ENCODE results near the gene FABP6. TPM values are rescaled to one million over a fixed set of nuclear protein-coding genes. Genes with fewer than 3 reads are reported as not detected.
"Not testable (repeated sequence)": the region's sequence is repeated elsewhere in the genome, so short reads cannot be mapped to it uniquely, and the experiment has no call there.

FABP6 gene
- not detected for total RNA-seq

- no peak for DNase-seq
Measured at GRCh38 chr5:160229190-160229742, at the start of gene FABP6. TSS of gene FABP6 (plus strand) at chr5:160229506. CDS start at chr5:160229558, 52 bp downstream.

DNA sequence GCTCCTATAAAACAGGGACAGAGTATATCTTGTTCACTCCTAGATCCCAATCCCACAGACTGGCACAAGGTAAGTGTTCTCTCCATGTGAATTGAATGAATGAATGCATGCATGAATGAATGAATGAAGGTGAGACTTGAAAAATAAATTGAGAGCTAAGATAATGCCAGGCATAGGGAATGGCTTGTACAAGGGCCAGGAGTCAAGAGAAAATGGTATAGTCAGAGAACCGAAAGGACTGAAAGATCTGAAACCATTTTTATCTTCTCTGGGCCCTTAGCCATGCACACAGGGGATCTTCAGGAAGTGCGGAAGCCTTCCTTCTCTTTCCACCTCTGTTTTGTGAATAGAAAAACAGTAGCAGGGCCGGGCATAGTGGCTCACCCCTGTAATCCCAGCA is 48.4 kb upstream of the FABP6 start:
- DNase-seq: no peak

- DNase-seq: no peak
Measured at GRCh38 chr5:160181965-160182622, 47.2 kb upstream of the FABP6 start.

DNA sequence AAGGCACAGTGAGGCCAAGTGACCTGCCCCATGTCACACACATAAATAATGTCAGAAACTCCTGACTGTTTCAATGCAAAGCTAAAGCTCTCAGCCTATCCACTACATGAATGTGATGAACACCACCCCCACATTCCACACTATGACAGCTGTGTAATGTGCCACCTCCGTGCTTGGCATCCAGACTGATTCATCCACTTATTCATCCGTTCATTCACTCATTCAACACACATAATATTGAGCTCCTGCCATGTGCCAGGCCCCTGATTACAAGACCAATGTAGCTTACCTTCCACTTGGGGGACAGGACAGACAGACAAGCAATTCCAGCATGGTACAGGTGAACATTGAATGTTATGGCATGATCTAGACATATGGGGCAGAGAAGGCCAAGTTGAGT is 46.2 kb upstream of the FABP6 start:
- DNase-seq: no peak

DNA sequence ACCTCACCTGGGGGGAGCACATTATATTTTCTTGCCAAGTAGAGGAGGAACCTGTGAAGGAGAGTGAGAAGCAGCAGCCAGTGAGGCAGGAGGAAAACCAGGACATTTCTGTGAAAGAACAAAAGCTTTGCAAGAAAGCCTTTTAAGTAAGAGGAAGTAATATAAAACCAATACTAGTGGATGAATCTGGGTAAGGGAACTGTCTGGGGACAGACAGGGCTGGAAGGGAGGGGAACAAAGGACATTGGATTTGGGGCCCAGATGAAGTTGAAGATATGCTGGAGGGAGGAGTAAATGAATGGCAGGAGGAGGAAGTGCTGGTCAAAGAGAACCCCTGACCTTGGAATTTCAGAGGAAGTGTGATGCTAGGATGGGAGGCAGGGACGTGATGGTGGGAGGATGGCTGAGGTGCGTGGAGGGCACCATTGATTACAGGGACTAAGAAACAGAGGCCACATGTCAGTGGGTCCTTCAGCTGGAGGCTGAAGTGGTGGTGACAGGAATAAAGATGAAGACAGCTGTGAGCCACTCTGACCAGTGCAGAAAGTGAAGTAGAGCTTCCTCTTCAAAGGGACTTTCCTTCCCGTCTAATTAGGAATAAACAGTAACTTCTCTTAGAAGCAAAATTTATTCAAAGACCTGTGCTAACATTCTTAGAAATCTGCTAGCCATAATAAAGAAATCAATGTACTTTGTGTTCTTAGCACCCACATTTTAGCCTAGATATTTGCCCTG is 43.5 kb upstream of the FABP6 start:
- DNase-seq: no peak

GRCh38 chr5:160186480-160186879 is 42.8 kb upstream of the FABP6 start:
- DNase-seq: no peak

DNA sequence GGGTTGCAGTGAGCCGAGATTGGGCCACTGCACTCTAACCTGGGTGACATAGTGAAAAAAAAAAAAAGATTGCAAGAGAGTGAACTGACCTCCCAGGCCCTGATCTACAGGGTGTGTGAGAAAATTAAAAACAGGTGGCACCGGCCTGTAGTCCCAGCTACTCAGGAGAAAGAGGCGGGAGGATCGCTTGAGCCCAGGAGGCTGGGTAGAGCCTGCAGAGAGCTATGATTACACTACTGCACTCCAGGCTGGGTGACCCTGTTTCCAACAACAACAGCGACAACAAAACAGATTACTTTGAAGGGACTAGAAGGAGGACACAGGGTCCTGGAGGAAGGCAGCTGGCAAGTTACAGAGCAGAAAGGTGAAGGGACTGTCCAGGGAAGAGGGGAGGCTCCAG is 42.2 kb upstream of the FABP6 start:
- no peak for DNase-seq

DNA sequence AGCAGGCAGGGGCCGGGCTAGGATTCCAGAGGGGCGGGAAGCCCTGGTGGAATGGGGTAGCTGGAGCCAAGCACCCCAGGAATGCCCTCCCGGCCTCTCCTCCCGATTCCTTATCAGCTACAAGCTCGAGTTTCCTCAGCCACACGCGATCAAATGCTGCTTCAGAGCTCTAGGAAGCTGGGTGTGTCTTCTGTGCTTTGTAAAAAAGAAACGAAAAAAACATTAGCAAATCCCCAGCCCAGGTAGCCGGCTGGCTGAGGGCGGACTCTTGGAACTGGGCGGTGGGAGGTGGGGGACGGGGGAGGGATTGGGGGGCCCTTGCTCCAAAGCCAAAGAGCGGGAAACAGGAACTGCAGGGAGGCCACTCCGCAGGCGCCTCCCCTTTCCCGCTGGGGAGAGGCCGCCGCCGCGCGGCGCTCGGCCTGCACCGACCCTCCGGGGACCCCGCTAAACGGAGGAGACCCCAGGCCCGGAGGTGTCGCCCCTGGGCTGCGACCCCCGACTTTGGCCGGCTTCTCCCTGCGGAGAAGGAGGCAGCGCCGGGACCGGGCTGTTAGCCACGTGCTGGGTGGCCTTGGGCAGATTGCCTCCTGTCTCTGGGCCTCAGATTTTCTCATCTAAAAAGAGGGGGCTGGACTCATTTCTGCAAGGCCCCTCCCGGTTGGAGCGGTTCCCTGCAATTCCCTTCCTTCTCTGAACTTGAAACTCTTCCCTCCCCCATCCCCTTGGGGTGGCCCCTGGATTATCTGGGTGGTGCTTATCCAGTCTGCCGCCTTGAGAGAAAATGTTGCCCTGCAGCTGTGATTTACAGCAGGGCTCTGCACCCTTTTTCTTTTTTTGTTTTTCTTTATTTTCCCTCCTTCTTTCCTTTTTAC is 40.9 kb upstream of the FABP6 start:
- DNase-seq: no peak

GRCh38 chr5:160192424-160192823 is 36.9 kb upstream of the FABP6 start:
- DNase-seq: no peak

DNA sequence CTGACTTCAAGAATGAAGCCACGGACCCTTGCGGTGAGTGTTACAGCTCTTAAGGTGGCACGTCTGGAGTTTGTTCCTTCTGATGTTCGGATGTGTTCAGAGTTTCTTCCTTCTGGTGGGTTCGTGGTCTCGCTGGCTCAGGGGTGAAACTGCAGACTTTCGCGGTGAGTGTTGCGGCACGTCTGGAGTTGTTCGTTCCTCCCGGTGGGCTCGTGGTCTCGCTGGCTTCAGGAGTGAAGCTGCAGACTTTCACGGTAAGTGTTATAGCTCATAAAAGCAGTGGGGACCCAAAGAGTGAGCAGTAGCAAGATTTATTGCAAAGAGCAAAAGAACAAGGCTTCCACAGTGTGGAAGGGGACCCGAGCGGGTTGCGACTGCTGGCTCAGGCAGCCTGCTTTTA is 36.2 kb upstream of the FABP6 start:
- DNase-seq: not testable (repeated sequence)

GRCh38 chr5:160193790-160194189 is 35.5 kb upstream of the FABP6 start:
- DNase-seq: not testable (repeated sequence)

DNA sequence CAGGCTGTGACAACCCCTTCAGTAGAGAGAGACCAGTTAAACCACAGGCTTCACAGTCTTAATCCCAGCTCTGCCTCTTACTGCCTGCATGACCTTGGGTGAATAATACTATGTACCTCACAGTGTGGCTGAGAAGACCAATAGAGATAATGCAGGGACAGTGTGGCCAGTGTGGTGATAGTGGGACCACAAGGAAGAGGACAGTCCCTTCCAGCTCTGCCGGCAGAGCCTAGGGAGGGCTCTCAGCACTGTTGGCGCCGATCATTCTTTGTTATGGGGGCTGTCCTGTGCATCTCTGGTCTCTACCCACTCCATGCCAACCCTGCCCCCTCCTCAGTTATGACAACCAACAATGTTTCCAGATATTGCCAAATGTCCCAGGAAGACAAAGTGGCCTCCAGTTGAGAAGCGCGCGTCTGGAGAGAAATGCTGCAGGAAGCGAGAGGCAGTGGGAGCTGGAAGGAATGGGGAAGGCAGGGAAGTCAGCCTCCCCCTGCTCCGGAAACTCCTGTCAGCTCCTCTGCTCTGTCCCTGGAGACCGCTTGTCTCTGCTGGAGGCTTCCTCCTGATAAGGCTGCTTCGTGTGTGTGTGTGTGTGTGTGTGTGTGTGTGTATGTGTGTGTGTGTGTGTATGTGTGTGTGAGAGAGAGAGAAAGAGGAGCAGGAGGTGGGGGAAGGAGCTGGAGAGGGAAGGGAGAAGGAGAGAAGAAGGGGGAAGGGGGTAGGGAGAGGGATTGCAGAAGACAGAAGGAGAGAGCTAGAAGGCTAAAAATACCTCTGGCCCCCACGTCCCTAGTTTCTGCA is 31.8 kb upstream of the FABP6 start:
- no peak for DNase-seq

DNA sequence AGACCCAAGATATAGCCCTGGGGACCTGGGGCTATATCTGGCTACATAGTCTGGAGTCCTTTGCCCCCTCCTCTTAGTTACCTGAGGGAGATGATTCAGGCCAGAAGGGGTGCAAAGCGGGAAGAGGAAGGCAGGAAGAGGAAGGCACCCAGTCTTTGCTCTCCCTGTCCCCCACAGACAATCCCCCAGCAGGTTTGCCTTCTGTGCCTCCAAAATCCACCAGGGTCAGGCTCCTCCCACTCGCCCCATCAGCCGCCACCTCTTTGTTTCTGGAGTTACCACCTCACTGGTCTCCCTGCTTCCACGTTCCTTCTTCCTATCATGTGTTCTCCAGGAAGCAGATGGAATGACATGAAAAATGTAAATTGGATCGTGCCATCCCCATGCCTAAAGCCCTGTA is 31.2 kb upstream of the FABP6 start:
- no peak for DNase-seq

GRCh38 chr5:160198841-160199409 is 30.4 kb upstream of the FABP6 start:
- DNase-seq: no peak

- peak; percentile 55 for DNase-seq
Measured at GRCh38 chr5:160199410-160199911, 29.8 kb upstream of the FABP6 start.

GRCh38 chr5:160207061-160207460 is 22.2 kb upstream of the FABP6 start:
- no peak for DNase-seq

GRCh38 chr5:160209917-160210316 is 19.4 kb upstream of the FABP6 start:
- DNase-seq: no peak

DNA sequence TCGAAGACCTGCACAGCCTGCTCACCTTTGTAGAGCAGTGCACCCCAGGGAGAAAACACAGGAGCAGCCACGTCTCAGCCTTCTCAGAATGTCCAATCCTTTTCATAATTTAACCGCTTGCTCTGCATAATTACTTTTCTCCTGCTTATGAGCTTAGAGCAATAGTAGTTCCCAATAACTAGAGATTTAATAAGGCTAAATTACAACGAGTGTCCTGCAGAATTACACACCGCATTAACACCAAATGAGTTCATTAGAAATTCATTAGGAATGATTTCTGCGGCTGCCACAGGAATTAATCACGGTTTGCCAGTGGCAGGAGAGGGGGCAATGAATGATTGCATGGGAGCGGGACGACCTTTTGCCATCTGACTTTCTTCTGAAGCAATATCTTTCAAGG is 18.7 kb upstream of the FABP6 start:
- no peak for DNase-seq

DNA sequence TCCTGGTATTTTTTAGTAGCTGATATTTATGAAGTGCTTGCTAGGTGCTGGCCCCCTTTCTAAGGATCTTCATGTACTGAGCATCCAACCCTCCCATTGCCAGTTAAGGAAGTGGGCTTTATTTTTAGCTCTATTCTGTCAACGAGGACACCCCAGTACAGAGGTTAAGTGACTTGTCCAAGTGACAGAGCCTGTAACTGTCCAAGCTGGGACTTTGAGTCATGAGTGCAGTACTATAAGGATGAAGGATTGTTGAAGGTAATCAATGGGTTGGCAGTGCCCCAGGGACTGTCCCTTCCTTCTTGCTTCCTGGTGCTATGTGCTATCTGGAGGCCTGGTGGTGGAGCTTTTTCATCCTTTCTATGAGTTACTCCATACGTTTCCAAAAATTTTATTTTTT is 18.0 kb upstream of the FABP6 start:
- DNase-seq: no peak

DNA sequence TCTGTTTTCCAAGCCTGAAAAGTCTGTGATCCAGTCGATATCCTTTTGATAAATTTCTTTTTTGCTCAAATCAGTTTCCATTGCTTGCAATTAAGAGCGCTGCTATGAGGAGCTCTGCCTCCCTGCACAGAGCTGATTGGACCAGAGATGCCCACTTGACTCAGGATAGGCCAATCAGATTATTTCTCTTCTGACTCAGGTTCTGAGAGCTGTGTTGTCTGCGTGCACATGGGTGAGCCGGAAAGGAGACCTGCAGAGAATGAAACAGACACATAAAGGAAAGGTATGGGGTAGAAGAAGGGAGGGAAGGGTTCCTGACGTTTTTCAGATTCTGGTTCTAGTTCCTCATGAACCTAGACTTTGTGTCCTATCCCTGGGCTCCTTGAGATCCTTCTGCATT is 15.8 kb upstream of the FABP6 start:
- no peak for DNase-seq

GRCh38 chr5:160219356-160219755 is 9.9 kb upstream of the FABP6 start:
- DNase-seq: no peak

- no peak for DNase-seq
Measured at GRCh38 chr5:160221082-160221481, 8.2 kb upstream of the FABP6 start.
